K562 (cell line): Measurements from ENCODE around the gene ARID5B. TPM values are rescaled to one million over a fixed set of nuclear protein-coding genes. Genes with fewer than 3 reads are reported as not detected.

Source experiments
- ATAC-seq: fragments of 200-7000 bp; cut with Tn5 transposase; 3 replicates; pipeline ENCODE4 v1.9.1; 2020; ENCODE audit warnings: moderate library complexity
- BruUV-seq: library from RNA; stranded (reverse); fragments of 400-500 nt; replicated peaks from 2 replicates; lab custom pipeline; 2021; lab: Mats Ljungman, UMichigan
- CTCF ChIA-PET: fragments of 300-600 bp; formaldehyde crosslinking; extraction: SDS; loops from one replicate; lab custom pipeline; 2021; ENCODE audit warnings: low intra/inter-chr PET ratio; lab: Yijun Ruan, JAX
- POLR2A ChIA-PET: fragments of 300-600, 350-650 bp; sonication (Branson Sonifier 250); formaldehyde crosslinking; extraction: SDS; loops from one replicate; lab custom pipeline; 2021; ENCODE audit warnings: antibody characterized with exemption, inconsistent platforms; lab: Yijun Ruan, JAX
- DNase-seq, 4 experiments: peaks; one replicate each; pipeline versions ENCODE4 v3.0.0 to v3.0.0-alpha.2; 2011 to 2018; ENCODE audit warnings: low spot score in 3 of 4, mixed read lengths in 3 of 4; ENCODE audit errors: extremely low read depth in 1 of 4
- FAIRE-seq: peaks from 2 replicates; lab custom pipeline; 2011; peaks lifted over from hg19 to GRCh38; lab: Jason Lieb, UNC
- H2AFZ ChIP-seq: 2 replicates; pipeline ENCODE4 v1.6.0; 2011; ENCODE audit warnings: low read depth, low read length, control low read depth, inconsistent platforms
- H3K27ac ChIP-seq: fragments of 200-600 bp; 3 replicates; pipeline ENCODE4 v1.8.0; 2011; ENCODE audit warnings: low read depth, mild to moderate bottlenecking, control low read depth, inconsistent platforms, low read length, moderate library complexity, mixed read lengths; ENCODE audit errors: extremely low read depth
- H3K27me3 ChIP-seq, 2 experiments: fragments of 300-600 bp in 1 of 2; 2 replicates in 1 of 2; 3 replicates in 1 of 2; pipeline versions ENCODE4 v1.6.0 to v1.8.0; 2011; ENCODE audit warnings: inconsistent platforms in 2 of 2, low read length in 2 of 2, mild to moderate bottlenecking in 1 of 2, mixed read lengths in 1 of 2, moderate library complexity in 1 of 2; ENCODE audit not compliant: control insufficient read depth in 2 of 2, insufficient read depth in 2 of 2
- H3K36me3 ChIP-seq: fragments of 300-600 bp; 3 replicates; pipeline ENCODE4 v1.8.0; 2011; ENCODE audit warnings: mild to moderate bottlenecking, low read length, inconsistent platforms; ENCODE audit not compliant: control insufficient read depth, insufficient read depth
- H3K4me1 ChIP-seq, 2 experiments: fragments of 200-600 bp in 1 of 2; replicated peaks in 1 of 2; 2 replicates in 1 of 2; 3 replicates in 1 of 2; pipeline versions ENCODE4 v1.5.1 to v1.8.0; 2011; ENCODE audit warnings: inconsistent platforms in 2 of 2, low read length in 2 of 2, mild to moderate bottlenecking in 1 of 2, mixed read lengths in 1 of 2, moderate library complexity in 1 of 2; ENCODE audit not compliant: control insufficient read depth in 2 of 2, insufficient read depth in 2 of 2
- H3K4me2 ChIP-seq: 2 replicates; pipeline ENCODE4 v1.6.1; 2011; ENCODE audit warnings: low read length, control low read depth, inconsistent platforms, mixed read lengths; ENCODE audit not compliant: insufficient read depth
- H3K4me3 ChIP-seq: fragments of 200-600 bp; sonication (generic), shearing (Covaris generic); 2 replicates; pipeline ENCODE4 v1.5.1; 2016; ENCODE audit warnings: control low read depth, inconsistent platforms
- H3K79me2 ChIP-seq: fragments of 200-600 bp; 3 replicates; pipeline ENCODE4 v1.8.0; 2011; ENCODE audit warnings: low read length, inconsistent platforms; ENCODE audit not compliant: control insufficient read depth, insufficient read depth
- H3K9ac ChIP-seq, 2 experiments: 2 replicates each; pipeline versions ENCODE4 v1.6.0 to v1.6.1; 2011; ENCODE audit warnings: low read depth in 2 of 2, low read length in 2 of 2, control low read depth in 1 of 2, inconsistent platforms in 1 of 2, mild to moderate bottlenecking in 1 of 2, mixed read lengths in 1 of 2; ENCODE audit not compliant: insufficient read depth in 1 of 2
- H3K9me1 ChIP-seq: one replicate; pipeline ENCODE4 v1.6.0; 2011; ENCODE audit warnings: inconsistent platforms, mild to moderate bottlenecking, low read length, moderate library complexity; ENCODE audit not compliant: control insufficient read depth, insufficient read depth
- H3K9me3 ChIP-seq: replicated peaks from 2 replicates; pipeline ENCODE4 v1.5.1; 2011; ENCODE audit warnings: low read depth, low read length, inconsistent platforms; ENCODE audit not compliant: control insufficient read depth, insufficient read depth
- H4K20me1 ChIP-seq: replicated peaks from 2 replicates; pipeline ENCODE4 v1.6.1; 2011; ENCODE audit warnings: low read length, inconsistent platforms, mixed read lengths; ENCODE audit not compliant: control insufficient read depth, insufficient read depth
- DDX20 ChIP-seq: fragments of 450-650 bp; IDR thresholded peaks from 2 replicates; pipeline ENCODE4 v1.6.1; 2016; ENCODE audit warnings: missing genetic modification characterization, low read depth, mild to moderate bottlenecking, missing compliant biosample characterization, moderate library complexity
- FUS ChIP-seq: fragments of 200-400 bp; formaldehyde crosslinking; optimal IDR thresholded peaks from 2 replicates; pipeline ENCODE3; 2017; ENCODE audit warnings: low read depth, low read length
- HES1 ChIP-seq: fragments of 450-650 bp; IDR thresholded peaks from 2 replicates; pipeline ENCODE4 v1.6.1; 2016; ENCODE audit warnings: low read depth, mild to moderate bottlenecking, moderate library complexity
- HMG20B ChIP-seq: fragments of 250-450 bp; sonication (Bioruptor Pico); IDR thresholded peaks from 2 replicates; pipeline ENCODE4 v1.5.0; 2021; ENCODE audit warnings: mild to moderate bottlenecking
- NONO ChIP-seq, 2 experiments: fragments of 200-400 bp in 1 of 2; fragments of 450-650 bp in 1 of 2; formaldehyde crosslinking in 1 of 2; IDR thresholded peaks; 2 replicates each; pipeline ENCODE4 v1.6.1; 2017; ENCODE audit warnings: low read depth in 2 of 2, mild to moderate bottlenecking in 2 of 2, moderate library complexity in 2 of 2, low read length in 1 of 2
- SAFB ChIP-seq: fragments of 200-400 bp; formaldehyde crosslinking; IDR thresholded peaks from 2 replicates; pipeline ENCODE4 v1.6.1; 2017; ENCODE audit warnings: low read depth, low read length, borderline replicate concordance
- TAL1 ChIP-seq: fragments of 450-650 bp; IDR thresholded peaks from 2 replicates; pipeline ENCODE4 v1.6.1; 2016; ENCODE audit warnings: mild to moderate bottlenecking
- TARDBP ChIP-seq: fragments of 450-650 bp; IDR thresholded peaks from 2 replicates; pipeline ENCODE4 v1.6.1; 2016
- THAP7 ChIP-seq: fragments of 250-450 bp; sonication (Bioruptor Pico); IDR thresholded peaks from 2 replicates; pipeline ENCODE4 v1.5.0; 2021
- ZBTB33 ChIP-seq: sonication (generic); formaldehyde crosslinking; IDR thresholded peaks from 2 replicates; pipeline ENCODE4 v1.8.1; 2023; ENCODE audit warnings: mild to moderate bottlenecking, missing genetic modification reagents
- ZBTB7A ChIP-seq: IDR thresholded peaks from 2 replicates; pipeline ENCODE4 v1.6.1; 2011; ENCODE audit warnings: low read depth, mild to moderate bottlenecking, low read length, moderate library complexity, borderline replicate concordance; ENCODE audit not compliant: control insufficient read depth
- ZNF407 ChIP-seq: fragments of 450-650 bp; IDR thresholded peaks from 2 replicates; pipeline ENCODE4 v1.6.1; 2016; ENCODE audit warnings: low read depth
- WGBS: fragments of 100-300 bp; shearing (Covaris generic); methylation state at CpG from one replicate; pipeline ENCODE4 v1.1.6; 2016; ENCODE audit warnings: low coverage, mixed read lengths; ENCODE audit not compliant: insufficient coverage; ENCODE audit errors: missing lambda C conversion rate; 5-methylcytosine and 5-hydroxymethylcytosine counted together
- in situ Hi-C: fragments of 300-500 bp; cut with MboI; formaldehyde crosslinking; loops from 4 replicates; pipeline ENCODE4 v1.15.0; 2018; ENCODE audit warnings: inconsistent platforms, mixed read lengths
- intact Hi-C: fragments of 100-400 bp; cut with micrococcal nuclease; formaldehyde crosslinking; loops from 2 replicates; pipeline ENCODE4 v1.14.2; 2022
- polyA plus RNA-seq, 8 experiments: library from polyadenylated mRNA; depleted of rRNA in 4 of 8; stranded (reverse) in 5 of 8; unstranded in 3 of 8; fragments of >200 nt; fragmentation: Nextera tagmentation in 2 of 8; fragmentation: Illumina TruSeq in 1 of 8; extraction: Ambion mirVana in 2 of 8; extraction: Trizol in 1 of 8; gene quantifications; 2 replicates each; pipeline versions ENCODE4 v1.2.1 to v1.2.3, GENCODE V29; 2011 to 2014; ENCODE audit warnings: inconsistent platforms in 1 of 8, missing spikeins in 1 of 8
- total RNA-seq, 7 experiments: library from RNA; depleted of rRNA in 6 of 7; stranded (reverse); fragments of >200 nt in 6 of 7; fragmentation: Illumina TruSeq in 2 of 7; extraction: Trizol in 2 of 7; gene quantifications; 2 replicates each; pipeline versions ENCODE4 v1.2.1 to v1.2.3, GENCODE V29; 2011 to 2021; ENCODE audit warnings: low replicate concordance in 1 of 7

ARID5B gene
- total and polyA plus RNA-seq, 9 of the 15 experiments (the other 6 are each of a cell fraction or from before 2014, with no cell fraction given), result 0.48 to 1.6 (median 0.80) TPM

GRCh38 chr10:62008946-62009345 lies 107.4 kb downstream of the ARID5B start:
- BruUV-seq, result no TSS peak
- H2AFZ ChIP-seq, result no peak overlapping the region
- ChIA-PET POLR2A (interaction anchor here (1.0 kb wide), 1 partner anchor 17 kb away, joined by 4 read pairs; no protein-coding TSS in a partner anchor), CTCF (no interaction called here)
- no peaks in the 10 kb centered on the region for H4K20me1 ChIP-seq
- 11% methylated on average over 2 of the region's 2 CpGs for WGBS
- no peak overlapping the region for H3K4me3 ChIP-seq
- H3K9ac ChIP-seq, result no peak overlapping the region
- H3K9me3 ChIP-seq, result no peaks in the 10 kb centered on the region
- H3K4me1 ChIP-seq, result no peaks in the 10 kb centered on the region
- H3K9me1 ChIP-seq, result no peaks in the 10 kb centered on the region
- H3K79me2 ChIP-seq, result no peaks in the 10 kb centered on the region
- H3K36me3 ChIP-seq, result no peaks in the 10 kb centered on the region
- no peaks in the 10 kb centered on the region for H3K27me3 ChIP-seq
- in situ Hi-C loops (no loop called here), intact Hi-C loops (no loop called here)
- no peak overlapping the region for H3K27ac ChIP-seq
- no peak for DNase-seq
- no peak overlapping the region for H3K4me2 ChIP-seq
- ATAC-seq, result no peak
- FAIRE-seq, result no peak
- no peak for TF ChIP-seq ZBTB33 (CRISPR knock-in tag)
- no peak for TF ChIP-seq HMG20B (CRISPR knock-in tag)
- no peak for TF ChIP-seq ZNF407
- no peak for TF ChIP-seq THAP7
- TF ChIP-seq NONO (IDR thresholded peaks at IDR 0.05; ENCODE audit: low read depth in 2 of 2, low read length in 1 of 2), result no peak
- TF ChIP-seq FUS, result no peak
- TF ChIP-seq DDX20 (tag), result no peak
- TF ChIP-seq HES1, result no peak
- no peak for TF ChIP-seq TARDBP
- no peak for TF ChIP-seq TAL1
- TF ChIP-seq SAFB, result no peak
- no peak for TF ChIP-seq ZBTB7A
